A549 (cell line): ENCODE results near the gene ZC3H18. TPM values are rescaled to one million over a fixed set of nuclear protein-coding genes. Genes with fewer than 3 reads are reported as not detected.

Source experiments
- ATAC-seq, 2 experiments: fragments of 200-7000 bp in 1 of 2; fragments of >200 bp in 1 of 2; cut with Nextera tagmentation in 1 of 2; cut with Tn5 transposase in 1 of 2; 3 replicates each; pipeline versions ENCODE4 v1.8.0 to v1.9.1; 2018 to 2020; ENCODE audit warnings: mild to moderate bottlenecking in 1 of 2, moderate library complexity in 1 of 2
- CTCF ChIA-PET: fragments of 300-600 bp; sonication (Branson Sonifier 250); formaldehyde crosslinking; extraction: SDS; loops from one replicate; lab custom pipeline; 2021; ENCODE audit warnings: antibody characterized with exemption, inconsistent platforms; lab: Yijun Ruan, JAX
- POLR2A ChIA-PET: fragments of 350-600 bp; formaldehyde crosslinking; extraction: SDS; loops from one replicate; lab custom pipeline; 2021; ENCODE audit warnings: antibody characterized with exemption, inconsistent platforms; lab: Yijun Ruan, JAX
- DNase-seq, 2 experiments: peaks; one replicate each; pipeline versions ENCODE4 v3.0.0 to v3.0.0-alpha.2; 2011 to 2016; ENCODE audit warnings: low read depth in 1 of 2, low spot score in 1 of 2
- FAIRE-seq: peaks from 2 replicates; lab custom pipeline; 2011; peaks lifted over from hg19 to GRCh38; lab: Jason Lieb, UNC
- H3K27ac ChIP-seq, 2 experiments: fragments of >200 bp; sonication (Bioruptor Twin); formaldehyde crosslinking; 3 replicates each; pipeline ENCODE4 v1.5.1; 2016 to 2017
- H3K4me1 ChIP-seq: fragments of >200 bp; sonication (Bioruptor Twin); formaldehyde crosslinking; 3 replicates; pipeline ENCODE4 v1.6.1; 2016
- H3K4me2 ChIP-seq: fragments of >200 bp; sonication (Bioruptor Twin); formaldehyde crosslinking; 3 replicates; pipeline ENCODE4 v1.6.1; 2016
- H3K4me3 ChIP-seq: fragments of >200 bp; sonication (Bioruptor Twin); formaldehyde crosslinking; 3 replicates; pipeline ENCODE4 v1.5.1; 2016
- H3K9me3 ChIP-seq: fragments of >200 bp; sonication (Bioruptor Twin); formaldehyde crosslinking; 3 replicates; pipeline ENCODE4 v1.6.1; 2016
- CBX2 ChIP-seq: fragments of 200-600 bp; sonication (generic); IDR thresholded peaks from 2 replicates; pipeline ENCODE4 v1.6.1; 2016; ENCODE audit warnings: low read depth, mild to moderate bottlenecking, borderline replicate concordance
- CEBPB ChIP-seq, 2 experiments: fragments of >200 bp in 1 of 2; sonication (Bioruptor Twin) in 1 of 2; formaldehyde crosslinking in 1 of 2; IDR thresholded peaks; 2 replicates each; pipeline ENCODE4 v1.6.1; 2012 to 2016
- CHD2 ChIP-seq: fragments of 150-350 bp; IDR thresholded peaks from 2 replicates; pipeline ENCODE4 v1.6.1; 2014; ENCODE audit warnings: low read length; ENCODE audit not compliant: partially characterized antibody
- CHD4 ChIP-seq: fragments of 200-600 bp; sonication (generic); IDR thresholded peaks from 2 replicates; pipeline ENCODE4 v1.6.1; 2016; ENCODE audit warnings: antibody characterized with exemption, mild to moderate bottlenecking, borderline replicate concordance
- EHMT2 ChIP-seq: fragments of 200-600 bp; sonication (generic); IDR thresholded peaks from 2 replicates; pipeline ENCODE4 v1.6.1; 2016; ENCODE audit warnings: antibody characterized with exemption, low read depth, mild to moderate bottlenecking, moderate library complexity
- EP300 ChIP-seq, 2 experiments: fragments of >200 bp; sonication (Bioruptor Twin); formaldehyde crosslinking; IDR thresholded peaks; 2 replicates in 1 of 2; 3 replicates in 1 of 2; pipeline ENCODE4 v1.6.1; 2016 to 2017
- ESRRA ChIP-seq: fragments of 150-350 bp; IDR thresholded peaks from 2 replicates; pipeline ENCODE4 v1.6.1; 2014; ENCODE audit warnings: mild to moderate bottlenecking, low read length, borderline replicate concordance
- FOXS1 ChIP-seq: fragments of 250-450 bp; sonication (Bioruptor Pico); IDR thresholded peaks from 2 replicates; pipeline ENCODE4 v1.5.0; 2020; ENCODE audit warnings: mild to moderate bottlenecking, moderate library complexity
- GATA3 ChIP-seq: IDR thresholded peaks from 2 replicates; pipeline ENCODE4 v1.6.1; 2012; ENCODE audit warnings: borderline replicate concordance
- HOXA7 ChIP-seq: fragments of 250-450 bp; sonication (Bioruptor Pico); IDR thresholded peaks from 2 replicates; pipeline ENCODE4 v1.5.0; 2020; ENCODE audit warnings: mild to moderate bottlenecking, moderate library complexity
- HOXB5 ChIP-seq: fragments of 250-450 bp; sonication (Bioruptor Pico); IDR thresholded peaks from 2 replicates; pipeline ENCODE4 v1.5.0; 2020; ENCODE audit warnings: mild to moderate bottlenecking, moderate library complexity
- KDM1A ChIP-seq: fragments of 200-600 bp; sonication (generic); IDR thresholded peaks from 2 replicates; pipeline ENCODE4 v1.6.1; 2016; ENCODE audit warnings: low read depth, mild to moderate bottlenecking
- MAFK ChIP-seq: fragments of 450-650 bp; IDR thresholded peaks from 2 replicates; pipeline ENCODE4 v1.6.1; 2014; ENCODE audit not compliant: partially characterized antibody
- NR3C1 ChIP-seq: fragments of >200 bp; sonication (Bioruptor Twin); formaldehyde crosslinking; IDR thresholded peaks from 3 replicates; pipeline ENCODE4 v1.6.1; 2017
- PHF8 ChIP-seq: fragments of 200-600 bp; sonication (generic); IDR thresholded peaks from 2 replicates; pipeline ENCODE4 v1.6.1; 2016; ENCODE audit warnings: low read depth, mild to moderate bottlenecking, antibody characterized with exemption, moderate library complexity, borderline replicate concordance
- SREBF2 ChIP-seq: fragments of 450-650 bp; IDR thresholded peaks from 2 replicates; pipeline ENCODE4 v1.6.1; 2014; ENCODE audit warnings: mild to moderate bottlenecking, moderate library complexity
- TFCP2L1 ChIP-seq: fragments of 250-450 bp; sonication (Bioruptor Pico); IDR thresholded peaks from 2 replicates; pipeline ENCODE4 v1.5.0; 2021; ENCODE audit warnings: mild to moderate bottlenecking
- TP53 ChIP-seq: fragments of 250-450 bp; sonication (Bioruptor Pico); IDR thresholded peaks from 2 replicates; pipeline ENCODE4 v1.5.0; 2021; ENCODE audit warnings: mild to moderate bottlenecking, moderate library complexity
- ZSCAN20 ChIP-seq: fragments of 250-450 bp; sonication (Bioruptor Pico); IDR thresholded peaks from 2 replicates; pipeline ENCODE4 v1.8.0; 2022; ENCODE audit warnings: mild to moderate bottlenecking, moderate library complexity
- WGBS: methylation state at CpG from one replicate; pipeline ENCODE4 v1.1.6; 2017; ENCODE audit errors: missing lambda C conversion rate; 5-methylcytosine and 5-hydroxymethylcytosine counted together
- polyA plus RNA-seq, 4 experiments: library from polyadenylated mRNA; depleted of rRNA in 3 of 4; stranded (reverse); fragments of >200 nt; fragmentation: RNase III in 1 of 4; extraction: RNeasy Plus Mini Kit Qiagen cat#74134 plus additional on column Dnase treatment in 1 of 4; gene quantifications; 2 replicates in 3 of 4; 3 replicates in 1 of 4; pipeline ENCODE4 v1.2.3, GENCODE V29; 2011 to 2017
- TF ChIP-seq, protein P1 (sequence below): IDR thresholded peaks from 2 replicates; pipeline ENCODE4 v1.6.1; 2012
- TF ChIP-seq, protein P2 (sequence below): IDR thresholded peaks from 2 replicates; pipeline ENCODE4 v1.6.1; 2012; ENCODE audit warnings: low read depth, borderline replicate concordance
- TF ChIP-seq, protein P3 (sequence below): fragments of 150-350 bp; IDR thresholded peaks from 2 replicates; pipeline ENCODE4 v1.6.1; 2014; ENCODE audit warnings: low read depth, mild to moderate bottlenecking, low read length
- TF ChIP-seq, protein P4 (sequence below): fragments of 450-650 bp; IDR thresholded peaks from 2 replicates; pipeline ENCODE4 v1.6.1; 2014; ENCODE audit warnings: antibody characterized with exemption

Gene ZC3H18
- polyA plus RNA-seq, 2 of the 4 experiments (the other 2 are of a cell fraction) = 21.1 to 48.2 TPM

DNA sequence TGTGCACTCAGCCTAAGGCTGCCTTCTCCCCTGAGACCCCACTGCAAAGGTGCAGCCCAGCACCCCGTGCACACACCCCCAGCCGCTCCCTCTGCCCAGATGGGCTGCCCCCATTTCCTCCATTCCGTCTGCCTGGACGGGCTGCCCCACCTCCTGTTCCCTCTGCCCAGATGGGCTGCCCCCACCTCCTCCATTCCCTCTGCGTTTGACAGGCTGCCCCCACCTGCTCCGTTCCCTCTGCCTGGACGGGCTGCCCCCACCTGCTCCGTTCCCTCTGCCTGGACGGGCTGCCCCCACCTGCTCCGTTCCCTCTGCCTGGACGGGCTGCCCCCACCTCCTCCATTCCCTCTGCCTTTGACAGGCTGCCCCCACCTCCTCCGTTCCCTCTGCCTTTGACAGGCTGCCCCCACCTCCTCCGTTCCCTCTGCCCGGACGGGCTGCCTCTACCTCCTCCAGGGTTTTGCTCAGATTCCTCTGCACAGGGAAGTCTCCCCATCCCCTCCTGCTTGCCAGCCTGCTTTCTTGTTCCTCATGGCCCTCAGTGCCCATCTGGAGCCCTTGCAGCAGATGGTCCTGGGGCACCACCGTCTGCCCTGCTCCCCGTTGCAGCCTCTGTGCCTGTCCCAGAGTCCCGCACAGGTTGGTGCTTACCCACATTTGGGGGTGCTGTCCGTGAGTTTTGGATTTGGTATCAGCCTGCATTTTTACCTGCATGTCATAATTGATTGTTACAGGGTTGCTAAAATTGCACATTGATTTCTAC, 44.8 kb downstream of the ZC3H18 start:
- no peaks in the 10 kb centered on the region for H3K9me3 ChIP-seq
- no peak for FAIRE-seq
- no peak overlapping the region for H3K27ac ChIP-seq
- no peaks in the 10 kb centered on the region for H3K4me1 ChIP-seq
- H3K4me3 ChIP-seq = no peak overlapping the region
- ChIA-PET CTCF (interaction anchor here (1.2 kb wide), 1 partner anchor 27 kb away, joined by 4 read pairs; no protein-coding TSS in a partner anchor), POLR2A (no interaction called here)
- no peak for ATAC-seq
- TF ChIP-seq EP300 (IDR thresholded peaks at IDR 0.05) = no peak
- TF ChIP-seq PHF8 = no peak
- TF ChIP-seq ZSCAN20 (CRISPR knock-in tag) = no peak
- no peak for TF ChIP-seq CHD2
- no peak for TF ChIP-seq EHMT2
- TF ChIP-seq GATA3 = no peak
- no peak for TF ChIP-seq ESRRA
- no peak for TF ChIP-seq FOXS1 (CRISPR knock-in tag)
- TF ChIP-seq TFCP2L1 (CRISPR knock-in tag) = no peak
- no peak for TF ChIP-seq HOXA7 (CRISPR knock-in tag)
- no peak for TF ChIP-seq HOXB5 (CRISPR knock-in tag)
- TF ChIP-seq, protein P1, sequence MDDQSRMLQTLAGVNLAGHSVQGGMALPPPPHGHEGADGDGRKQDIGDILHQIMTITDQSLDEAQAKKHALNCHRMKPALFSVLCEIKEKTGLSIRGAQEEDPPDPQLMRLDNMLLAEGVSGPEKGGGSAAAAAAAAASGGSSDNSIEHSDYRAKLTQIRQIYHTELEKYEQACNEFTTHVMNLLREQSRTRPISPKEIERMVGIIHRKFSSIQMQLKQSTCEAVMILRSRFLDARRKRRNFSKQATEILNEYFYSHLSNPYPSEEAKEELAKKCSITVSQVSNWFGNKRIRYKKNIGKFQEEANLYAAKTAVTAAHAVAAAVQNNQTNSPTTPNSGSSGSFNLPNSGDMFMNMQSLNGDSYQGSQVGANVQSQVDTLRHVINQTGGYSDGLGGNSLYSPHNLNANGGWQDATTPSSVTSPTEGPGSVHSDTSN = no peak
- TF ChIP-seq MAFK = no peak
- TF ChIP-seq, protein P2, sequence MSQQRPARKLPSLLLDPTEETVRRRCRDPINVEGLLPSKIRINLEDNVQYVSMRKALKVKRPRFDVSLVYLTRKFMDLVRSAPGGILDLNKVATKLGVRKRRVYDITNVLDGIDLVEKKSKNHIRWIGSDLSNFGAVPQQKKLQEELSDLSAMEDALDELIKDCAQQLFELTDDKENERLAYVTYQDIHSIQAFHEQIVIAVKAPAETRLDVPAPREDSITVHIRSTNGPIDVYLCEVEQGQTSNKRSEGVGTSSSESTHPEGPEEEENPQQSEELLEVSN = no peak
- TF ChIP-seq, protein P3, sequence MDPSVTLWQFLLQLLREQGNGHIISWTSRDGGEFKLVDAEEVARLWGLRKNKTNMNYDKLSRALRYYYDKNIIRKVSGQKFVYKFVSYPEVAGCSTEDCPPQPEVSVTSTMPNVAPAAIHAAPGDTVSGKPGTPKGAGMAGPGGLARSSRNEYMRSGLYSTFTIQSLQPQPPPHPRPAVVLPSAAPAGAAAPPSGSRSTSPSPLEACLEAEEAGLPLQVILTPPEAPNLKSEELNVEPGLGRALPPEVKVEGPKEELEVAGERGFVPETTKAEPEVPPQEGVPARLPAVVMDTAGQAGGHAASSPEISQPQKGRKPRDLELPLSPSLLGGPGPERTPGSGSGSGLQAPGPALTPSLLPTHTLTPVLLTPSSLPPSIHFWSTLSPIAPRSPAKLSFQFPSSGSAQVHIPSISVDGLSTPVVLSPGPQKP = no peak
- no peak for DNase-seq
- WGBS = 94% methylated on average over 15 of the region's 19 CpGs
- no peak overlapping the region for H3K4me2 ChIP-seq

DNA sequence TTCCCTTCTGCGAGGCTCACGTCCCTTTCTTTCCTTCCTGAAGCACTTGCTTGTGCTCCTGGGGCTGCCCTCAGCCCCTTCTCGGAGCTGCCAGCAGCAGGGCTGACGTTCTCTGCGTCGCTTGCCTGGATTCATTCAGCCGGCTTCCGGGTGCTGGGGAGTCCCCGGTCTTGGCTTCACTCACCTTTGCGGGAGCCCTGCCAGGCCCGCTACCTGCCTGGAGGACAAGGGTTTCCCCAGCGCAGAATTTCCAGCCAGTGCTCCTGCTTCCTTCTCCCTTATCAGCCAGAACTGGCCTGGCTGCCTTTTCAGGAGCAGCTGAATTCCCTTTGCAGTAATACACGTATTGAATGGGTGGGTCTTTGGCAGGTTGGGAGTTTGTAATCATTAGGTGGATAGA, 46.1 kb downstream of the ZC3H18 start:
- Histone ChIP-seq H3K27ac (no peak overlapping the region), H3K4me3 (no peak overlapping the region), H3K4me1 (no peaks in the 10 kb centered on the region), H3K4me2 (no peak overlapping the region), H3K9me3 (no peaks in the 10 kb centered on the region)
- ChIA-PET CTCF (interaction anchor here (1.0 to 1.5 kb wide), 2 partner anchors 9 to 17 kb away, joined by 3 to 5 read pairs; no protein-coding TSS in a partner anchor), POLR2A (no interaction called here)
- DNase-seq = no peak
- 96% methylated on average over 13 of the region's 13 CpGs for WGBS
- ATAC-seq = no peak
- FAIRE-seq = no peak
- TF ChIP-seq CHD4 (no peak), KDM1A (no peak), MAFK (no peak), TP53 (no peak), CEBPB (IDR thresholded peaks at IDR 0.05) (no peak), CBX2 (no peak), NR3C1 (no peak), SREBF2 (no peak)
- TF ChIP-seq, protein P1 = no peak
- TF ChIP-seq, protein P4, sequence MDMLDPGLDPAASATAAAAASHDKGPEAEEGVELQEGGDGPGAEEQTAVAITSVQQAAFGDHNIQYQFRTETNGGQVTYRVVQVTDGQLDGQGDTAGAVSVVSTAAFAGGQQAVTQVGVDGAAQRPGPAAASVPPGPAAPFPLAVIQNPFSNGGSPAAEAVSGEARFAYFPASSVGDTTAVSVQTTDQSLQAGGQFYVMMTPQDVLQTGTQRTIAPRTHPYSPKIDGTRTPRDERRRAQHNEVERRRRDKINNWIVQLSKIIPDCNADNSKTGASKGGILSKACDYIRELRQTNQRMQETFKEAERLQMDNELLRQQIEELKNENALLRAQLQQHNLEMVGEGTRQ = no peak
